NOMO-1 treated with DMSO at 0.1 percent for 48 hours (cell line): Measurements from ENCODE around the gene WSCD1.

ENCODE experiments used
- DNase-seq: peaks from one replicate; lab custom pipeline; 2025; ENCODE audit not compliant: unreplicated experiment; lab: John Stamatoyannopoulos, UW

The WSCD1 gene

GRCh38 chr17:6059406-6059805 is 10.8 kb upstream of the WSCD1 start:
- DNase-seq: no peak

GRCh38 chr17:6061290-6061689 is 8.9 kb upstream of the WSCD1 start:
- DNase-seq: no peak

GRCh38 chr17:6064868-6065267 is 5.3 kb upstream of the WSCD1 start:
- no peak for DNase-seq

- DNase-seq: no peak
These were observed 4.8 kb upstream of the WSCD1 start for GRCh38 chr17:6065351-6065750.

- DNase-seq: no peak
These were observed 3.8 kb upstream of the WSCD1 start for GRCh38 chr17:6066183-6066948.

- no peak for DNase-seq
These were observed 3.1 kb upstream of the WSCD1 start for GRCh38 chr17:6067060-6067459.

GRCh38 chr17:6070430-6070912 is 292 bp downstream of the WSCD1 start:
- no peak for DNase-seq

GRCh38 chr17:6070913-6071511 is 833 bp downstream of the WSCD1 start:
- no peak for DNase-seq

GRCh38 chr17:6071528-6072065 is 1.4 kb downstream of the WSCD1 start:
- DNase-seq: no peak

- DNase-seq: no peak
These were observed 2.0 kb downstream of the WSCD1 start for GRCh38 chr17:6072157-6072556.

- no peak for DNase-seq
These were observed 2.4 kb downstream of the WSCD1 start for GRCh38 chr17:6072611-6073010.

GRCh38 chr17:6073620-6074019 is 3.4 kb downstream of the WSCD1 start:
- no peak for DNase-seq

GRCh38 chr17:6075050-6075449 is 4.9 kb downstream of the WSCD1 start:
- DNase-seq: no peak

GRCh38 chr17:6075845-6076244 is 5.7 kb downstream of the WSCD1 start:
- no peak for DNase-seq

GRCh38 chr17:6077752-6078151 is 7.6 kb downstream of the WSCD1 start:
- DNase-seq: no peak

GRCh38 chr17:6078458-6078871 is 8.3 kb downstream of the WSCD1 start:
- DNase-seq: no peak

- peak; percentile 28 for DNase-seq
These were observed 9.1 kb downstream of the WSCD1 start for GRCh38 chr17:6079155-6079888.

GRCh38 chr17:6079960-6080359 is 9.8 kb downstream of the WSCD1 start:
- DNase-seq: no peak

- no peak for DNase-seq
These were observed 10.7 kb downstream of the WSCD1 start for GRCh38 chr17:6080711-6081430.

- DNase-seq: no peak
These were observed 12.2 kb downstream of the WSCD1 start for GRCh38 chr17:6082335-6082734.
